ENCODE results near the gene ZFP1. TPM values are rescaled to one million over a fixed set of nuclear protein-coding genes. Genes with fewer than 3 reads are reported as not detected.

ZFP1 gene
- total RNA-seq, 1 experiment from 2014 or later = 2.2 TPM

GRCh38 chr16:75147968-75148310 lies 385 bp upstream of the ZFP1 start:
- no peak for DNase-seq (ENCODE audit: low spot score)

- DNase-seq (ENCODE audit: low spot score) = no peak
These were observed 3.5 kb downstream of the ZFP1 start for GRCh38 chr16:75151798-75152197.

- no peak for DNase-seq (ENCODE audit: low spot score)
These were observed 4.3 kb downstream of the ZFP1 start for GRCh38 chr16:75152635-75153034.

GRCh38 chr16:75160386-75160785 lies 12.1 kb downstream of the ZFP1 start:
- no peak for DNase-seq (ENCODE audit: low spot score)

- no peak for DNase-seq (ENCODE audit: low spot score)
These were observed 21.6 kb downstream of the ZFP1 start for GRCh38 chr16:75169899-75170405.

- no peak for DNase-seq (ENCODE audit: low spot score)
These were observed 24.3 kb downstream of the ZFP1 start for GRCh38 chr16:75172578-75172977.

- no peak for DNase-seq (ENCODE audit: low spot score)
These were observed 26.8 kb downstream of the ZFP1 start for GRCh38 chr16:75175074-75175473.

GRCh38 chr16:75176926-75177325 lies 28.6 kb downstream of the ZFP1 start:
- no peak for DNase-seq (ENCODE audit: low spot score)

- no peak for DNase-seq (ENCODE audit: low spot score)
These were observed 30.9 kb downstream of the ZFP1 start for GRCh38 chr16:75179208-75179607.

- DNase-seq (ENCODE audit: low spot score) = no peak
These were observed 33.3 kb downstream of the ZFP1 start for GRCh38 chr16:75181630-75182029.

GRCh38 chr16:75188832-75189477 lies 40.6 kb downstream of the ZFP1 start:
- no peak for DNase-seq (ENCODE audit: low spot score)

- no peak for DNase-seq (ENCODE audit: low spot score)
These were observed 41.4 kb downstream of the ZFP1 start for GRCh38 chr16:75189638-75190245.

- DNase-seq (ENCODE audit: low spot score) = no peak
These were observed 44.4 kb downstream of the ZFP1 start for GRCh38 chr16:75192606-75193264.

GRCh38 chr16:75193265-75193650 lies 44.9 kb downstream of the ZFP1 start:
- DNase-seq (ENCODE audit: low spot score) = no peak

GRCh38 chr16:75193730-75194444 lies 45.6 kb downstream of the ZFP1 start:
- DNase-seq (ENCODE audit: low spot score) = no peak

- DNase-seq (ENCODE audit: low spot score) = no peak
These were observed 47.8 kb downstream of the ZFP1 start for GRCh38 chr16:75195811-75196790.

GRCh38 chr16:75196836-75197235 lies 48.5 kb downstream of the ZFP1 start:
- no peak for DNase-seq (ENCODE audit: low spot score)

GRCh38 chr16:75197522-75198134 lies 49.3 kb downstream of the ZFP1 start:
- DNase-seq (ENCODE audit: low spot score) = no peak

- no peak for DNase-seq (ENCODE audit: low spot score)
These were observed 49.8 kb downstream of the ZFP1 start for GRCh38 chr16:75198135-75198600.

GRCh38 chr16:75202069-75202590 lies 53.8 kb downstream of the ZFP1 start:
- no peak for DNase-seq (ENCODE audit: low spot score)

Measured in HT-29 (cell line).